Immature natural killer cell (primary cell): ENCODE measurements around the gene LRP6. TPM values are rescaled to one million over a fixed set of nuclear protein-coding genes. Genes with fewer than 3 reads are reported as not detected.
"Not testable (repeated sequence)": the region's sequence is repeated elsewhere in the genome, so short reads cannot be mapped to it uniquely, and the experiment has no call there.

ENCODE experiments used
- DNase-seq, 3 donors: peaks; one replicate each; pipeline ENCODE4 v3.0.0; 2022; ENCODE audit warnings: mixed read lengths in 1 of 3
- H3K27ac Mint-ChIP-seq, 6 donors: one replicate each; pipeline ENCODE4 v1.8.0; 2020; ENCODE audit warnings: mixed read lengths in 6 of 6, mild to moderate bottlenecking in 5 of 6, inconsistent platforms in 4 of 6, moderate library complexity in 3 of 6
- H3K27me3 Mint-ChIP-seq, 3 donors: one replicate each; pipeline ENCODE4 v1.8.0; 2020 to 2021; ENCODE audit warnings: low read depth in 3 of 3, mild to moderate bottlenecking in 3 of 3, mixed read lengths in 3 of 3, moderate library complexity in 3 of 3, inconsistent platforms in 1 of 3
- H3K36me3 Mint-ChIP-seq, 3 donors: one replicate each; pipeline ENCODE4 v1.8.0; 2020; ENCODE audit warnings: mixed read lengths in 3 of 3, inconsistent platforms in 2 of 3, mild to moderate bottlenecking in 2 of 3
- H3K4me1 Mint-ChIP-seq, 2 donors: one replicate each; pipeline ENCODE4 v1.8.0; 2020; ENCODE audit warnings: inconsistent platforms in 2 of 2, mild to moderate bottlenecking in 2 of 2, mixed read lengths in 2 of 2, moderate library complexity in 1 of 2
- H3K4me3 Mint-ChIP-seq, 5 donors: one replicate each; pipeline ENCODE4 v1.8.0; 2020; ENCODE audit warnings: mild to moderate bottlenecking in 5 of 5, mixed read lengths in 5 of 5, inconsistent platforms in 3 of 5, moderate library complexity in 3 of 5
- H3K9me3 Mint-ChIP-seq, 6 donors: one replicate each; pipeline ENCODE4 v1.8.0; 2020; ENCODE audit warnings: mild to moderate bottlenecking in 6 of 6, mixed read lengths in 6 of 6, inconsistent platforms in 4 of 6, moderate library complexity in 3 of 6
- polyA plus RNA-seq, 3 donors: library from polyadenylated mRNA; unstranded; fragments of 300-500 nt; fragmentation: Illumina TruSeq; gene quantifications; one replicate each; pipeline ENCODE4 v1.2.3, GENCODE V29; 2021

The LRP6 gene
- polyA plus RNA-seq, 3 donors from 2014 or later: not detected

- no peaks in the 10 kb centered on the region for H3K4me1 Mint-ChIP-seq
Observed at GRCh38 chr12:12278899-12279298, 12.1 kb upstream of the LRP6 start.

GRCh38 chr12:12275874-12276273, 9.0 kb upstream of the LRP6 start:
- DNase-seq: no peak
- Mint-ChIP-seq H3K4me1 (no peaks in the 10 kb centered on the region), H3K9me3 (peaks cover 0 to 3% (median under 1%) of the 10 kb centered on the region in 6 donors), H3K27ac (no peak overlapping the region), H3K27me3 (peaks cover under 1 to 6% (median 4%) of the 10 kb centered on the region in 3 donors), H3K36me3 (no peaks in the 10 kb centered on the region), H3K4me3 (no peak overlapping the region)

More at GRCh38 chr12:12278899-12279298, 12.1 kb upstream of the LRP6 start:
- peaks cover 0 to 3% (median under 1%) of the 10 kb centered on the region in 6 donors for H3K9me3 Mint-ChIP-seq
- H3K27me3 Mint-ChIP-seq: peaks cover 4 to 22% (median 8%) of the 10 kb centered on the region in 3 donors
- H3K36me3 Mint-ChIP-seq: no peaks in the 10 kb centered on the region
- no peak overlapping the region for H3K4me3 Mint-ChIP-seq
- no peak overlapping the region for H3K27ac Mint-ChIP-seq
- no peak for DNase-seq

GRCh38 chr12:12273291-12273957, 6.6 kb upstream of the LRP6 start:
- Mint-ChIP-seq H3K27ac (no peak overlapping the region), H3K36me3 (no peaks in the 10 kb centered on the region), H3K4me1 (no peaks in the 10 kb centered on the region), H3K9me3 (peaks cover 0 to 3% (median under 1%) of the 10 kb centered on the region in 6 donors), H3K4me3 (no peak overlapping the region), H3K27me3 (peaks cover 1 to 11% (median 4%) of the 10 kb centered on the region in 3 donors)
- no peak for DNase-seq

- H3K4me1 Mint-ChIP-seq: no peaks in the 10 kb centered on the region
- H3K4me3 Mint-ChIP-seq: no peak overlapping the region
- peaks cover 4 to 15% (median 4%) of the 10 kb centered on the region in 3 donors for H3K27me3 Mint-ChIP-seq
Observed at GRCh38 chr12:12272869-12273268, 6.0 kb upstream of the LRP6 start.

GRCh38 chr12:12270226-12270625, 3.4 kb upstream of the LRP6 start:
- no peak overlapping the region for H3K4me3 Mint-ChIP-seq
- no peak overlapping the region for H3K27ac Mint-ChIP-seq
- DNase-seq: no peak
- peaks cover 13 to 23% (median 13%) of the 10 kb centered on the region in 3 donors for H3K27me3 Mint-ChIP-seq
- no peaks in the 10 kb centered on the region for H3K9me3 Mint-ChIP-seq
- H3K36me3 Mint-ChIP-seq: no peaks in the 10 kb centered on the region
- H3K4me1 Mint-ChIP-seq: peaks cover 15 to 19% of the 10 kb centered on the region in 2 donors

More at GRCh38 chr12:12272869-12273268, 6.0 kb upstream of the LRP6 start:
- H3K36me3 Mint-ChIP-seq: no peaks in the 10 kb centered on the region
- no peak overlapping the region for H3K27ac Mint-ChIP-seq
- DNase-seq: no peak
- peaks cover 0 to 3% (median 0%) of the 10 kb centered on the region in 6 donors for H3K9me3 Mint-ChIP-seq

- H3K27me3 Mint-ChIP-seq: peaks cover 16 to 28% (median 16%) of the 10 kb centered on the region in 3 donors
- H3K27ac Mint-ChIP-seq: no peak overlapping the region
- no peak for DNase-seq
Observed at GRCh38 chr12:12267742-12268200, 927 bp upstream of the LRP6 start.

GRCh38 chr12:12266389-12266872, 413 bp downstream of the LRP6 start:
- H3K9me3 Mint-ChIP-seq: no peaks in the 10 kb centered on the region
- DNase-seq: no peak
- H3K4me3 Mint-ChIP-seq: peak overlapping the region; percentile 71 to 86 (median 80)
- H3K36me3 Mint-ChIP-seq: no peaks in the 10 kb centered on the region
- peaks cover 22 to 34% (median 25%) of the 10 kb centered on the region in 3 donors for H3K27me3 Mint-ChIP-seq
- no peak overlapping the region for H3K27ac Mint-ChIP-seq
- peaks cover 15 to 21% of the 10 kb centered on the region in 2 donors for H3K4me1 Mint-ChIP-seq

More at GRCh38 chr12:12267742-12268200, 927 bp upstream of the LRP6 start:
- Mint-ChIP-seq H3K4me1 (peaks cover 15 to 21% of the 10 kb centered on the region in 2 donors), H3K36me3 (no peaks in the 10 kb centered on the region), H3K9me3 (no peaks in the 10 kb centered on the region), H3K4me3 (peak overlapping the region; percentile 71 to 86 (median 79))

GRCh38 chr12:12265571-12266388, 1.1 kb downstream of the LRP6 start:
- peak overlapping the region; percentile 71 to 86 (median 80) for H3K4me3 Mint-ChIP-seq
- H3K27me3 Mint-ChIP-seq: peaks cover 22 to 37% (median 25%) of the 10 kb centered on the region in 3 donors
- no peaks in the 10 kb centered on the region for H3K9me3 Mint-ChIP-seq
- H3K4me1 Mint-ChIP-seq: peaks cover 15 to 21% of the 10 kb centered on the region in 2 donors
- DNase-seq: no peak
- no peaks in the 10 kb centered on the region for H3K36me3 Mint-ChIP-seq
- no peak overlapping the region for H3K27ac Mint-ChIP-seq

GRCh38 chr12:12265035-12265434, 1.8 kb downstream of the LRP6 start:
- H3K27ac Mint-ChIP-seq: no peak overlapping the region
- no peaks in the 10 kb centered on the region for H3K36me3 Mint-ChIP-seq
- H3K4me3 Mint-ChIP-seq: peak overlapping the region in 3 of 5 donors; percentile 78 to 86 (median 81)
- peaks cover 25 to 38% (median 25%) of the 10 kb centered on the region in 3 donors for H3K27me3 Mint-ChIP-seq
- no peaks in the 10 kb centered on the region for H3K9me3 Mint-ChIP-seq
- peaks cover 15 to 21% of the 10 kb centered on the region in 2 donors for H3K4me1 Mint-ChIP-seq
- DNase-seq: no peak

GRCh38 chr12:12263909-12264308, 2.9 kb downstream of the LRP6 start:
- Mint-ChIP-seq H3K4me1 (peaks cover 15 to 21% of the 10 kb centered on the region in 2 donors), H3K27ac (no peak overlapping the region), H3K36me3 (no peaks in the 10 kb centered on the region), H3K4me3 (no peak overlapping the region), H3K9me3 (no peaks in the 10 kb centered on the region), H3K27me3 (peaks cover 25 to 37% (median 25%) of the 10 kb centered on the region in 3 donors)
- DNase-seq: no peak

- not testable (repeated sequence) for H3K9me3 Mint-ChIP-seq, H3K4me1 Mint-ChIP-seq, H3K27me3 Mint-ChIP-seq
Observed at GRCh38 chr12:12256291-12256757, 10.5 kb downstream of the LRP6 start.

GRCh38 chr12:12254553-12254952, 12.3 kb downstream of the LRP6 start:
- Mint-ChIP-seq H3K4me3 (no peak overlapping the region), H3K9me3 (no peaks in the 10 kb centered on the region), H3K4me1 (no peaks in the 10 kb centered on the region), H3K27me3 (peaks cover 0 to 3% (median 2%) of the 10 kb centered on the region in 3 donors), H3K27ac (no peak overlapping the region), H3K36me3 (peaks cover 0 to 4% (median 0%) of the 10 kb centered on the region in 3 donors)
- DNase-seq: no peak

More at GRCh38 chr12:12256291-12256757, 10.5 kb downstream of the LRP6 start:
- H3K4me3 Mint-ChIP-seq, DNase-seq, H3K36me3 Mint-ChIP-seq, H3K27ac Mint-ChIP-seq: not testable (repeated sequence)

- Mint-ChIP-seq H3K4me3 (no peak overlapping the region), H3K27ac (no peak overlapping the region), H3K4me1 (no peaks in the 10 kb centered on the region), H3K36me3 (no peaks in the 10 kb centered on the region), H3K27me3 (peaks cover 3 to 9% (median 6%) of the 10 kb centered on the region in 3 donors), H3K9me3 (peaks cover 0 to 2% (median 0%) of the 10 kb centered on the region in 6 donors)
- DNase-seq: no peak
Observed at GRCh38 chr12:12249216-12250050, 17.4 kb downstream of the LRP6 start.
